HG03280 (cell line): Measurements from ENCODE around the gene OBP2A.

Experiments used
- ATAC-seq: cut with Tn5 transposase; IDR thresholded peaks from one replicate; pipeline ENCODE4 v1.9.1; 2021; ENCODE audit warnings: mild to moderate bottlenecking, moderate library complexity; ENCODE audit not compliant: unreplicated experiment

OBP2A gene

GRCh38 chr9:135575995-135576631 is 30.2 kb downstream of the OBP2A start:
- no peak for ATAC-seq

- ATAC-seq: no peak
These were observed 31.3 kb downstream of the OBP2A start for GRCh38 chr9:135577256-135577655.

GRCh38 chr9:135579356-135579755 is 33.4 kb downstream of the OBP2A start:
- ATAC-seq: no peak

- peak; percentile 45 for ATAC-seq
These were observed 34.1 kb downstream of the OBP2A start for GRCh38 chr9:135579889-135580660.

- no peak for ATAC-seq
These were observed 34.9 kb downstream of the OBP2A start for GRCh38 chr9:135580664-135581380.

- ATAC-seq: no peak
These were observed 35.9 kb downstream of the OBP2A start for GRCh38 chr9:135581636-135582426.

- no peak for ATAC-seq
These were observed 36.6 kb downstream of the OBP2A start for GRCh38 chr9:135582541-135582940.

GRCh38 chr9:135582966-135583687 is 37.2 kb downstream of the OBP2A start:
- no peak for ATAC-seq

- no peak for ATAC-seq
These were observed 37.7 kb downstream of the OBP2A start for GRCh38 chr9:135583688-135584011.

- no peak for ATAC-seq
These were observed 38.4 kb downstream of the OBP2A start for GRCh38 chr9:135584371-135584770.

- ATAC-seq: no peak
These were observed 39.0 kb downstream of the OBP2A start for GRCh38 chr9:135584934-135585333.

- ATAC-seq: no peak
These were observed 40.7 kb downstream of the OBP2A start for GRCh38 chr9:135586601-135587109.

- no peak for ATAC-seq
These were observed 41.7 kb downstream of the OBP2A start for GRCh38 chr9:135587658-135588057.

- ATAC-seq: no peak
These were observed 42.4 kb downstream of the OBP2A start for GRCh38 chr9:135588371-135588770.

GRCh38 chr9:135588886-135589595 is 43.1 kb downstream of the OBP2A start:
- ATAC-seq: no peak

GRCh38 chr9:135589596-135590485 is 43.9 kb downstream of the OBP2A start:
- no peak for ATAC-seq

- ATAC-seq: no peak
These were observed 44.7 kb downstream of the OBP2A start for GRCh38 chr9:135590486-135591079.
